CD4-positive, alpha-beta T cell (primary cell): ENCODE measurements around the gene TAAR6. TPM values are rescaled to one million over a fixed set of nuclear protein-coding genes. Genes with fewer than 3 reads are reported as not detected.
"Not testable (repeated sequence)": the region's sequence is repeated elsewhere in the genome, so short reads cannot be mapped to it uniquely, and the experiment has no call there.

Source experiments
- ATAC-seq: fragments of 200-7000 bp; cut with Tn5 transposase; one replicate; pipeline ENCODE4 v1.10.0; 2022; ENCODE audit warnings: mild to moderate bottlenecking; ENCODE audit not compliant: poor library complexity
- CTCF ChIA-PET: fragments of 350-600 bp; sonication (Branson Sonifier 250); formaldehyde crosslinking; loops from one replicate; lab custom pipeline; 2021; ENCODE audit warnings: antibody characterized with exemption, inconsistent platforms; lab: Charles Lee
- POLR2A ChIA-PET: fragments of 350-600 bp; sonication (Branson Sonifier 250); formaldehyde crosslinking; loops from one replicate; lab custom pipeline; 2021; ENCODE audit warnings: antibody characterized with exemption, inconsistent platforms; lab: Charles Lee
- DNase-seq, 14 experiments: peaks; one replicate each; pipeline ENCODE4 v3.0.0-alpha.2; 2013 to 2020; ENCODE audit warnings: mixed read lengths in 2 of 14
- H3K27ac ChIP-seq, 2 donors: one replicate each; pipeline versions ENCODE4 v1.5.1 to v1.7.0; 2013; ENCODE audit warnings: low read length in 2 of 2, low read depth in 1 of 2, mild to moderate bottlenecking in 1 of 2
- H3K27me3 ChIP-seq, 2 experiments: 1 replicate in 1 of 2; 2 replicates in 1 of 2; pipeline versions ENCODE4 v1.6.1 to v1.7.0; 2013; ENCODE audit warnings: low read length in 2 of 2, control low read depth in 1 of 2, mild to moderate bottlenecking in 1 of 2, moderate library complexity in 1 of 2; ENCODE audit not compliant: insufficient read depth in 2 of 2, control insufficient read depth in 1 of 2
- H3K36me3 ChIP-seq: one replicate; pipeline ENCODE4 v1.6.1; 2013; ENCODE audit warnings: low read length, control low read depth; ENCODE audit not compliant: insufficient read depth
- H3K4me1 ChIP-seq: one replicate; pipeline ENCODE4 v1.6.1; 2013; ENCODE audit warnings: low read length, control low read depth; ENCODE audit not compliant: insufficient read depth
- H3K4me3 ChIP-seq: one replicate; pipeline ENCODE4 v1.5.1; 2013; ENCODE audit warnings: mild to moderate bottlenecking, low read length, moderate library complexity
- H3K9me3 ChIP-seq, 2 experiments: 1 replicate in 1 of 2; 2 replicates in 1 of 2; pipeline versions ENCODE4 v1.6.1 to v1.7.0; 2013; ENCODE audit warnings: low read length in 2 of 2, mild to moderate bottlenecking in 2 of 2, control low read depth in 1 of 2, moderate library complexity in 1 of 2; ENCODE audit not compliant: control insufficient read depth in 1 of 2, insufficient read depth in 1 of 2
- H3K27ac Mint-ChIP-seq: one replicate; pipeline ENCODE4 v1.8.0; 2020; ENCODE audit warnings: mixed read lengths
- H3K27me3 Mint-ChIP-seq: one replicate; pipeline ENCODE4 v1.8.0; 2021; ENCODE audit warnings: mixed read lengths
- H3K36me3 Mint-ChIP-seq: one replicate; pipeline ENCODE4 v1.8.0; 2021; ENCODE audit warnings: low read depth, mixed read lengths
- H3K4me1 Mint-ChIP-seq: one replicate; pipeline ENCODE4 v1.8.0; 2021; ENCODE audit warnings: low read depth, mixed read lengths
- H3K4me3 Mint-ChIP-seq: one replicate; pipeline ENCODE4 v1.8.0; 2020; ENCODE audit warnings: mild to moderate bottlenecking, mixed read lengths
- H3K9me3 Mint-ChIP-seq: one replicate; pipeline ENCODE4 v1.8.0; 2020; ENCODE audit warnings: mixed read lengths
- CTCF ChIP-seq: fragments of 200-600 bp; IDR thresholded peaks from one replicate; pipeline ENCODE4 v1.8.0; 2022; ENCODE audit warnings: antibody characterized with exemption, mild to moderate bottlenecking
- intact Hi-C, 2 experiments: fragments of 100-400 bp; cut with DNase I in 1 of 2; cut with micrococcal nuclease in 1 of 2; formaldehyde crosslinking; loops; one replicate each; pipeline versions ENCODE4 v1.15.1 to v1.9.0; 2023 to 2025; cut with DNase I, micrococcal nuclease
- total RNA-seq, 174 experiments: library from RNA in 2 of 174; stranded (reverse) in 2 of 174; gene quantifications; one replicate each; pipeline ENCODE4 v1.2.3 and lab custom pipeline; 2021 to 2026

The TAAR6 gene
- total RNA-seq, 2 experiments from 2014 or later: not detected

- Mint-ChIP-seq H3K9me3 (no peaks in the 10 kb centered on the region), H3K4me1 (no peaks in the 10 kb centered on the region), H3K36me3 (no peaks in the 10 kb centered on the region), H3K27me3 (peaks cover 27% of the 10 kb centered on the region), H3K27ac (no peak overlapping the region), H3K4me3 (no peak overlapping the region)
- ChIA-PET POLR2A (no interaction called here), CTCF (no interaction called here)
- Histone ChIP-seq H3K9me3 (no peaks in the 10 kb centered on the region), H3K4me1 (no peaks in the 10 kb centered on the region), H3K4me3 (no peak overlapping the region), H3K27ac (no peak overlapping the region), H3K27me3 (peaks cover 5 to 17% of the 10 kb centered on the region in 2 experiments), H3K36me3 (no peaks in the 10 kb centered on the region)
- intact Hi-C loops: no loop called here
- TF ChIP-seq CTCF: no peak
- ATAC-seq (no peak), DNase-seq (no peak)
Observed at GRCh38 chr6:132596201-132596600, 26.1 kb downstream of the TAAR6 start.

- Mint-ChIP-seq H3K4me1 (no peaks in the 10 kb centered on the region), H3K27ac (no peak overlapping the region), H3K36me3 (no peaks in the 10 kb centered on the region), H3K27me3 (peaks cover 22% of the 10 kb centered on the region), H3K9me3 (no peaks in the 10 kb centered on the region), H3K4me3 (no peak overlapping the region)
- Histone ChIP-seq H3K4me3 (no peak overlapping the region), H3K27ac (no peak overlapping the region), H3K36me3 (no peaks in the 10 kb centered on the region), H3K4me1 (no peaks in the 10 kb centered on the region), H3K27me3 (peaks cover 5 to 16% of the 10 kb centered on the region in 2 experiments), H3K9me3 (no peaks in the 10 kb centered on the region)
- CTCF ChIA-PET: no interaction called here
- ATAC-seq (no peak), DNase-seq (no peak)
- POLR2A ChIA-PET: no interaction called here
- TF ChIP-seq CTCF: no peak
- intact Hi-C loops: no loop called here
Observed at GRCh38 chr6:132598473-132598872, 28.4 kb downstream of the TAAR6 start.

- H3K4me3 Mint-ChIP-seq, H3K4me1 ChIP-seq, DNase-seq, POLR2A ChIA-PET, intact Hi-C loops, H3K9me3 ChIP-seq, H3K27ac ChIP-seq, CTCF ChIA-PET, H3K27ac Mint-ChIP-seq, H3K36me3 ChIP-seq, ATAC-seq, H3K4me1 Mint-ChIP-seq, H3K36me3 Mint-ChIP-seq, H3K4me3 ChIP-seq, H3K9me3 Mint-ChIP-seq: not testable (repeated sequence)
- peaks cover 17% of the 10 kb centered on the region for H3K27me3 Mint-ChIP-seq
- H3K27me3 ChIP-seq: peaks cover 5 to 11% of the 10 kb centered on the region in 2 experiments
Observed at GRCh38 chr6:132600900-132601299, 30.8 kb downstream of the TAAR6 start.

- Mint-ChIP-seq H3K27ac (no peak overlapping the region), H3K9me3 (no peaks in the 10 kb centered on the region), H3K27me3 (peaks cover 9% of the 10 kb centered on the region), H3K36me3 (no peaks in the 10 kb centered on the region), H3K4me1 (no peaks in the 10 kb centered on the region), H3K4me3 (no peak overlapping the region)
- H3K27me3 ChIP-seq: no peaks in the 10 kb centered on the region
- TF ChIP-seq CTCF: no peak
- POLR2A ChIA-PET: interaction anchor here (1.3 kb wide), 1 partner anchor 10 kb away, joined by 3 read pairs; no protein-coding TSS in a partner anchor
- H3K27ac ChIP-seq: no peak overlapping the region
- H3K9me3 ChIP-seq: no peaks in the 10 kb centered on the region
- H3K4me3 ChIP-seq: no peak overlapping the region
- no peaks in the 10 kb centered on the region for H3K4me1 ChIP-seq
- no peak for ATAC-seq
- no peaks in the 10 kb centered on the region for H3K36me3 ChIP-seq
- DNase-seq: no peak
- intact Hi-C loops: no loop called here
- CTCF ChIA-PET: no interaction called here
Observed at GRCh38 chr6:132604635-132605152, 34.6 kb downstream of the TAAR6 start.
